Endothelial cell of umbilical vein (primary cell): ENCODE results near the gene RASD1. TPM values are rescaled to one million over a fixed set of nuclear protein-coding genes. Genes with fewer than 3 reads are reported as not detected.

ENCODE experiments used
- BruUV-seq: library from RNA; stranded (reverse); fragments of 400-500 nt; replicated peaks from 2 replicates; lab custom pipeline; 2021; lab: Mats Ljungman, UMichigan
- CTCF ChIA-PET: fragments of 300-600, 350-600 bp; sonication (Branson Sonifier 250); formaldehyde crosslinking; loops from one replicate; lab custom pipeline; 2021; ENCODE audit warnings: antibody characterized with exemption, inconsistent platforms; lab: Charles Lee
- POLR2A ChIA-PET: fragments of 300-600, 350-600 bp; sonication (Branson Sonifier 250); formaldehyde crosslinking; loops from one replicate; lab custom pipeline; 2021; ENCODE audit warnings: antibody characterized with exemption, inconsistent platforms; lab: Charles Lee
- DNase-seq: peaks from one replicate; pipeline ENCODE4 v3.0.0-alpha.2; 2011; ENCODE audit warnings: low read depth, low spot score
- FAIRE-seq: peaks from 2 replicates; lab custom pipeline; 2011; peaks lifted over from hg19 to GRCh38; lab: Jason Lieb, UNC
- H2AFZ ChIP-seq: 2 replicates; pipeline ENCODE4 v1.6.0; 2012; ENCODE audit warnings: low read depth, low read length, control low read depth, inconsistent platforms
- H3K27ac ChIP-seq: 2 replicates; pipeline ENCODE4 v1.5.1; 2011; ENCODE audit warnings: low read depth, mild to moderate bottlenecking, control low read depth, low read length, moderate library complexity; ENCODE audit not compliant: insufficient read depth
- H3K27me3 ChIP-seq, 2 experiments: 2 replicates each; pipeline versions ENCODE4 v1.6.0 to v1.6.1; 2011; ENCODE audit warnings: low read length in 2 of 2, mixed read lengths in 1 of 2; ENCODE audit not compliant: control insufficient read depth in 2 of 2, insufficient read depth in 2 of 2
- H3K36me3 ChIP-seq, 2 experiments: 2 replicates in 1 of 2; 3 replicates in 1 of 2; pipeline ENCODE4 v1.5.1; 2011; ENCODE audit warnings: low read length in 2 of 2, mild to moderate bottlenecking in 1 of 2, moderate library complexity in 1 of 2; ENCODE audit not compliant: control insufficient read depth in 2 of 2, insufficient read depth in 2 of 2; ENCODE audit errors: extremely low read depth in 1 of 2
- H3K4me1 ChIP-seq: 3 replicates; pipeline ENCODE4 v1.5.1; 2011; ENCODE audit warnings: mild to moderate bottlenecking, low read length; ENCODE audit not compliant: control insufficient read depth, insufficient read depth; ENCODE audit errors: extremely low read depth
- H3K4me2 ChIP-seq: 2 replicates; pipeline ENCODE4 v1.6.1; 2011; ENCODE audit warnings: low read length, control low read depth, mixed read lengths; ENCODE audit not compliant: insufficient read depth
- H3K4me3 ChIP-seq, 3 experiments: fragments of 200-600 bp in 1 of 3; sonication (generic), shearing (Covaris generic) in 1 of 3; replicated peaks in 1 of 3; 2 replicates each; pipeline ENCODE4 v1.5.1; 2011 to 2016; ENCODE audit warnings: control low read depth in 3 of 3, low read length in 3 of 3, mild to moderate bottlenecking in 2 of 3, inconsistent platforms in 1 of 3, low read depth in 1 of 3, moderate library complexity in 1 of 3; ENCODE audit not compliant: insufficient read depth in 1 of 3
- H3K79me2 ChIP-seq: 2 replicates; pipeline ENCODE4 v1.6.0; 2012; ENCODE audit warnings: low read length, inconsistent platforms; ENCODE audit not compliant: control insufficient read depth, insufficient read depth
- H3K9ac ChIP-seq: replicated peaks from 2 replicates; pipeline ENCODE3; 2011; ENCODE audit warnings: low read length, control low read depth; ENCODE audit not compliant: insufficient read depth; ENCODE audit errors: extremely low read depth
- H3K9me1 ChIP-seq: replicated peaks from 3 replicates; pipeline ENCODE4 v1.6.0; 2011; ENCODE audit warnings: mild to moderate bottlenecking, low read length; ENCODE audit not compliant: control insufficient read depth, insufficient read depth; ENCODE audit errors: extremely low read depth
- H3K9me3 ChIP-seq: replicated peaks from 2 replicates; pipeline ENCODE4 v1.5.1; 2012; ENCODE audit warnings: low read length, inconsistent platforms; ENCODE audit not compliant: control insufficient read depth, insufficient read depth
- H4K20me1 ChIP-seq: replicated peaks from 2 replicates; pipeline ENCODE3; 2011; ENCODE audit warnings: mild to moderate bottlenecking, low read length; ENCODE audit not compliant: control insufficient read depth, insufficient read depth; ENCODE audit errors: extremely low read depth
- CTCF ChIP-seq, 2 donors: IDR thresholded peaks; 1 replicate in 1 of 2; 2 replicates in 1 of 2; pipeline ENCODE4 v1.5.1; 2011; ENCODE audit warnings: low read length in 2 of 2, mild to moderate bottlenecking in 2 of 2, moderate library complexity in 2 of 2, control low read depth in 1 of 2, inconsistent platforms in 1 of 2, low read depth in 1 of 2; ENCODE audit not compliant: insufficient read depth in 1 of 2; ENCODE audit errors: extremely low read depth in 1 of 2
- EZH2 ChIP-seq: IDR thresholded peaks from 2 replicates; pipeline ENCODE4 v1.6.1; 2012; ENCODE audit warnings: borderline replicate concordance, low read depth, mild to moderate bottlenecking, moderate library complexity, low read length, inconsistent platforms; ENCODE audit not compliant: severe bottlenecking
- FOS ChIP-seq: IDR thresholded peaks from 2 replicates; pipeline ENCODE4 v1.6.1; 2011; ENCODE audit warnings: mild to moderate bottlenecking, low read length, moderate library complexity, borderline replicate concordance; ENCODE audit not compliant: insufficient read depth
- GATA2 ChIP-seq: IDR thresholded peaks from 2 replicates; pipeline ENCODE4 v1.7.0; 2011; ENCODE audit warnings: low read depth, mild to moderate bottlenecking, moderate library complexity, mixed read lengths, low read length; ENCODE audit not compliant: insufficient read length, insufficient read depth
- JUN ChIP-seq: IDR thresholded peaks from 2 replicates; pipeline ENCODE4 v1.6.1; 2011; ENCODE audit warnings: borderline replicate concordance, low read depth; ENCODE audit not compliant: insufficient read length, insufficient read depth
- MAX ChIP-seq: IDR thresholded peaks from 2 replicates; pipeline ENCODE4 v1.6.1; 2011; ENCODE audit not compliant: insufficient read depth, insufficient read length
- MYC ChIP-seq: IDR thresholded peaks from one replicate; pipeline ENCODE4 v1.6.1; 2011; ENCODE audit warnings: mild to moderate bottlenecking, low read depth, low read length
- POLR2A ChIP-seq: IDR thresholded peaks from 2 replicates; pipeline ENCODE4 v1.6.1; 2012; ENCODE audit warnings: low read depth, mild to moderate bottlenecking, control low read depth, low read length
- POLR2AphosphoS5 ChIP-seq: IDR thresholded peaks from 2 replicates; pipeline ENCODE4 v1.6.1; 2012; ENCODE audit warnings: low read depth, mild to moderate bottlenecking, control low read depth, low read length, moderate library complexity; ENCODE audit not compliant: insufficient read depth
- dilution Hi-C: fragments of 300-500 bp; cut with MboI; formaldehyde crosslinking; loops from one replicate; pipeline ENCODE4 v1.15.0; 2019; ENCODE audit warnings: low sequenced_read_pairs; ENCODE audit not compliant: extremely low pct_ligation_motif_present
- intact Hi-C: fragments of 100-400 bp; cut with micrococcal nuclease; formaldehyde crosslinking; loops from one replicate; pipeline ENCODE4 v1.10.0; 2022
- polyA plus RNA-seq, 4 experiments: library from polyadenylated mRNA; depleted of rRNA in 3 of 4; stranded (reverse) in 3 of 4; unstranded in 1 of 4; fragments of >200 nt; gene quantifications; 2 replicates each; pipeline versions ENCODE4 v1.2.1 to v1.2.3, GENCODE V29; 2011 to 2012; ENCODE audit warnings: missing spikeins in 1 of 4
- total RNA-seq: library from RNA; stranded (reverse); gene quantifications from 2 replicates; pipeline ENCODE4 v1.2.3, GENCODE V29; 2021

The RASD1 gene
- total and polyA plus RNA-seq, 2 donors (not counting 3 experiments of a cell fraction or from before 2014, with no cell fraction given) = 4.2 to 15.7 TPM

GRCh38 chr17:17499402-17500145 lies 3.4 kb upstream of the RASD1 start:
- Histone ChIP-seq H4K20me1 (no peaks in the 10 kb centered on the region), H3K9me1 (no peaks in the 10 kb centered on the region), H3K27me3 (no peaks in the 10 kb centered on the region), H3K4me1 (peaks cover 10% of the 10 kb centered on the region), H3K9ac (no peak overlapping the region), H3K27ac (no peak overlapping the region), H3K79me2 (no peaks in the 10 kb centered on the region), H3K4me2 (no peak overlapping the region), H3K9me3 (no peaks in the 10 kb centered on the region), H2AFZ (no peak overlapping the region), H3K4me3 (no peak overlapping the region), H3K36me3 (no peaks in the 10 kb centered on the region)
- CTCF ChIA-PET = interaction anchor here (1.0 to 2.4 kb wide), 3 partner anchors 114 to 145 kb away, joined by 3 to 13 read pairs (median 7); no protein-coding TSS in a partner anchor
- BruUV-seq = no TSS peak
- dilution Hi-C loops = no loop called here
- intact Hi-C loops = loop anchor here (5.0 to 10.0 kb wide), 2 partner anchors 97 to 415 kb away; no protein-coding TSS in a partner anchor
- FAIRE-seq (no peak), DNase-seq (no peak)
- TF ChIP-seq MYC (no peak), FOS (no peak), POLR2A (no peak), JUN (no peak), MAX (no peak), POLR2AphosphoS5 (no peak), EZH2 (no peak), GATA2 (no peak), CTCF (IDR thresholded peaks at IDR 0.05; ENCODE audit: extremely low read depth in 1 of 2, insufficient read depth in 1 of 2, low read depth in 1 of 2, low read length in 2 of 2) (no peak)
- POLR2A ChIA-PET = no interaction called here
